Mesendoderm (in vitro differentiated cells): ENCODE data around the gene TMEM17.

Experiments
- DNase-seq: peaks from one replicate; pipeline ENCODE4 v3.0.0; 2013
- H2AK5ac ChIP-seq: 2 replicates; pipeline ENCODE4 v1.6.1; 2013; ENCODE audit warnings: low read length, inconsistent platforms
- H2BK120ac ChIP-seq: 2 replicates; pipeline ENCODE4 v1.6.1; 2013; ENCODE audit warnings: low read depth, mild to moderate bottlenecking, low read length, moderate library complexity, mixed read lengths
- H2BK15ac ChIP-seq: replicated peaks from 2 replicates; pipeline ENCODE4 v1.6.1; 2013; ENCODE audit warnings: low read depth, mild to moderate bottlenecking, moderate library complexity
- H2BK5ac ChIP-seq: 2 replicates; pipeline ENCODE4 v1.6.1; 2013; ENCODE audit warnings: low read length, inconsistent platforms
- H3K18ac ChIP-seq: 2 replicates; pipeline ENCODE4 v1.6.1; 2013; ENCODE audit warnings: mild to moderate bottlenecking, low read length, mixed read lengths
- H3K23ac ChIP-seq: one replicate; pipeline ENCODE4 v1.6.1; 2013; ENCODE audit warnings: low read length
- H3K27ac ChIP-seq: 2 replicates; pipeline ENCODE4 v1.5.1; 2013; ENCODE audit warnings: low read depth, mild to moderate bottlenecking, inconsistent platforms, low read length, moderate library complexity
- H3K27me3 ChIP-seq: 2 replicates; pipeline ENCODE4 v1.6.1; 2013; ENCODE audit warnings: low read length, control low read depth, mild to moderate bottlenecking, inconsistent platforms; ENCODE audit not compliant: insufficient read depth, poor library complexity
- H3K36me3 ChIP-seq: 2 replicates; pipeline ENCODE4 v1.6.1; 2013; ENCODE audit warnings: low read length, inconsistent platforms; ENCODE audit not compliant: control insufficient read depth, insufficient read depth
- H3K4ac ChIP-seq: one replicate; pipeline ENCODE4 v1.6.1; 2013; ENCODE audit warnings: low read depth, mild to moderate bottlenecking, low read length, moderate library complexity
- H3K4me1 ChIP-seq: 2 replicates; pipeline ENCODE4 v1.6.1; 2013; ENCODE audit warnings: low read depth, low read length, inconsistent platforms; ENCODE audit not compliant: control insufficient read depth
- H3K4me2 ChIP-seq: 2 replicates; pipeline ENCODE4 v1.6.1; 2013; ENCODE audit warnings: low read length
- H3K4me3 ChIP-seq: 2 replicates; pipeline ENCODE4 v1.5.1; 2013; ENCODE audit warnings: mild to moderate bottlenecking, low read length
- H3K56ac ChIP-seq: one replicate; pipeline ENCODE4 v1.6.1; 2013; ENCODE audit warnings: low read length
- H3K79me1 ChIP-seq: 2 replicates; pipeline ENCODE4 v1.6.1; 2013; ENCODE audit warnings: low read length, inconsistent platforms
- H3K79me2 ChIP-seq: 2 replicates; pipeline ENCODE4 v1.6.1; 2013; ENCODE audit warnings: mild to moderate bottlenecking, low read length; ENCODE audit not compliant: control insufficient read depth, insufficient read depth
- H3K9ac ChIP-seq: 2 replicates; pipeline ENCODE4 v1.6.1; 2013; ENCODE audit warnings: low read length, inconsistent platforms
- H4K5ac ChIP-seq: one replicate; pipeline ENCODE4 v1.6.1; 2013; ENCODE audit warnings: low read length
- H4K8ac ChIP-seq: one replicate; pipeline ENCODE4 v1.6.1; 2013; ENCODE audit warnings: low read depth, mild to moderate bottlenecking, control low read depth, low read length, moderate library complexity
- WGBS: extraction: QIAGEN DNeasy Blood & Tissue Kit; methylation state at CpG from one replicate; pipeline ENCODE4 v1.1.7; 2013; ENCODE audit warnings: low lambda C conversion rate, missing lambda C conversion rate; ENCODE audit not compliant: insufficient coverage; ENCODE audit errors: extremely low coverage; 5-methylcytosine and 5-hydroxymethylcytosine counted together

The TMEM17 gene

DNA sequence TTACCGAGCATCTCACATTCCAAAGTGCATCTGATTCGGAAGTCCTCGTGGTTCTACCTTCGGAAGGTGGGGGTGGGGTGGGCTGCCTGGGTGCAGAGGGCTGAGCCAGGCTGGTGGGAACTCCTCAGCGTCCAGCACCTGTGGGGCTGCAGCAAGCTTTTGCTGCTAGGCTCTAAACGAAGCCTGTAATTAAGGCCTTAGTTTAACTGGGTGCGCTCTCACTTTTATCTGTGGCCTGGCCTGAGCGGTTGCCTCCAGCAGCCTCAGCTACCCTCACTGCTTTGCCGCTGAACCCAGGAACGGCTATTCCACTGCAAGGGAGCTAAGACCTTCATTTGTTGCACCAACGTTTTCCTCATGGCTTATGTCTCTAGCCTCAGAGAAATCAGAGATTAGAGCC, 48.4 kb downstream of the TMEM17 start:
- no peak overlapping the region for H3K23ac ChIP-seq
- no peak overlapping the region for H3K4ac ChIP-seq
- H3K27me3 ChIP-seq, result no peaks in the 10 kb centered on the region
- no peak for DNase-seq
- H3K9ac ChIP-seq, result peak overlapping the region; percentile 81
- H2BK15ac ChIP-seq, result no peak overlapping the region
- WGBS, result no CpG with 5 or more reads among the region's 11 CpGs
- peak overlapping the region; percentile 96 for H3K56ac ChIP-seq
- H3K4me1 ChIP-seq, result no peaks in the 10 kb centered on the region
- H2BK120ac ChIP-seq, result no peak overlapping the region
- no peak overlapping the region for H4K8ac ChIP-seq
- H3K36me3 ChIP-seq, result no peaks in the 10 kb centered on the region
- peak overlapping the region; percentile 93 for H3K4me2 ChIP-seq
- H3K79me1 ChIP-seq, result no peaks in the 10 kb centered on the region
- no peak overlapping the region for H2BK5ac ChIP-seq
- no peak overlapping the region for H4K5ac ChIP-seq
- no peaks in the 10 kb centered on the region for H3K79me2 ChIP-seq
- H3K4me3 ChIP-seq, result no peak overlapping the region
- H3K27ac ChIP-seq, result no peak overlapping the region
- no peak overlapping the region for H2AK5ac ChIP-seq
- H3K18ac ChIP-seq, result no peak overlapping the region

DNA sequence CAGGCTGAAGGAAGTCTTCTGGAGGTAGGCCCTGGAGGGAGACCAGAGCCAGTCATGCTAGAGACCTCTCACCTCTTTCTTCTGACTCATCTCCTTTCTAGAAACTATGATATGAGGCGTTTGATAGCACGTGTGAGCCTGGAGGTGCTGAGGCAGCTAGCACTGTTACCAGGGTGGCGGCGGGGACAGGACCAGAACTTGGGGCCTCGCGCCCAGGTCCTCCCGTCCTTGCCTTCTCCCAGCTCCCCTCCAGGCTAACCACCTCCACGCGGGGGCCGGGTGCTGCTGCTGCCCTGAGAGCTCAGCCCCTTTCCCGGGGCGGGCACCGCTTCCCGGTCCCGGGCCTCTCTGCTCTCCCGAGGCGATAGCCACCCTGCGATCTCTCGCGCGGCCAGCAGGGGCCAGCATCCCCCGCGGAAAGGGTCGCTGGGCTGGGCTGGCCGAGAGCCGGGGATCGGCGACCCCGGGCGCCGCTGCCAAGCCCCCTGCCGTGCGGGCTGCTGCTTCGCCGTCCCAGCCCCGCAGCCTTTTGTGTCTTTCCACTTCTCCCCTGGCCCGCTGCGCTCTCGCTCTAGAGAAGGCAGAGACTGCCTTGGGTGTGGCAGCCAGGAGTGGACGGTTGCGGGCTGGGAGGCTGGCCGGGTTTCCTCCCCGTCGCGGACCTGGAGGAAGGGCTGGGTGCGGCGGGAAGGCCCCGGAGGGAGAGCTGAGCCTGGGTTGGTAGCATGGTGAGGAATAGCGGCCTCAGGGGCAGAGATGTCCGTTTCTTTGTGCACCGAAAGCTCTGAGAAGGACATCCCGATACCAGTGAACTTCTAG, 49.1 kb downstream of the TMEM17 start:
- H2BK120ac ChIP-seq, result no peak overlapping the region
- no peak overlapping the region for H2AK5ac ChIP-seq
- peak overlapping the region; percentile 20 for H3K23ac ChIP-seq
- no peaks in the 10 kb centered on the region for H3K79me1 ChIP-seq
- peak overlapping the region; percentile 81 for H3K9ac ChIP-seq
- peak overlapping the region; percentile 31 for H2BK5ac ChIP-seq
- H3K4me3 ChIP-seq, result peak overlapping the region; percentile 41
- peak overlapping the region; percentile 5 for H3K18ac ChIP-seq
- no peaks in the 10 kb centered on the region for H3K79me2 ChIP-seq
- no peaks in the 10 kb centered on the region for H3K4me1 ChIP-seq
- peak overlapping the region; percentile 93 for H3K4me2 ChIP-seq
- H3K4ac ChIP-seq, result no peak overlapping the region
- H3K27me3 ChIP-seq, result no peaks in the 10 kb centered on the region
- DNase-seq, result peak; percentile 85
- H3K27ac ChIP-seq, result no peak overlapping the region
- WGBS, result no CpG with 5 or more reads among the region's 52 CpGs
- peak overlapping the region; percentile 48 for H4K5ac ChIP-seq
- peak overlapping the region; percentile 5 for H4K8ac ChIP-seq
- peak overlapping the region; percentile 96 for H3K56ac ChIP-seq
- no peaks in the 10 kb centered on the region for H3K36me3 ChIP-seq
- H2BK15ac ChIP-seq, result no peak overlapping the region

DNA sequence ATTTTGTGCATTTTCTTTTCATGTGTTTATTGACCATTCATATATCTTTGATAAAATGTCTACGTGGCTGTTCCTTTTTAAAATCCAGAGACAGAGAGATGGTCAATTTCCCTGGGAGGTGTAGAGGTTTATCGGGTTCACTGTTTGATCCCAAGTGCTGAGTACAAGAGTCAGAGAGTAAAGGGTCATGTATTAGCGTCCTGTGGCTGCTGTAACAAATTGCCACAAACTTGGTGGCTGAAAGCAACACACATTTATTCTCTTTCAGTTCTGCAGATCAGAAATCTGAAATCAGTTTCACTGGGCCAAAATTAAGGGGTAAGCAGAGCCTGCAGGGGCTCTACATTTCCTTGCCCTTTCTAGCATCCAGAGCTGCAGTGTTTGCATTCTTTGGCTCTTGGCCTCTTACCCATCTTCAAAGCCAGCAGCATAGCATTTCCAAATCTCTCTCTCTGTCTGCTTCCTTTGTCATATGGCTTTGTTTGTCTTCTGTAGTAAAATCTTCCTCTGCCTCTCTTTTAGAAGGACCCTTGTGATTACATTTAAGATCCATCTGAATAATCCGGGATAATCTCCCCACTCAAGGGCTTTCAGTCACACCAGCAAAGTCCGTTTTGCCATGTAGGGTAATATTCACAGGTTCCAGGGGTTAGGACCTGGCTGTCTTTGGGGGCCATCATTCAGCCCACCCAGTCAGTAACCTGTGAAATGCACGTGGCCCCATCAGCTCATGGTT, 49.9 kb downstream of the TMEM17 start:
- H3K79me2 ChIP-seq, result no peaks in the 10 kb centered on the region
- no peak overlapping the region for H2BK15ac ChIP-seq
- no peak overlapping the region for H3K4ac ChIP-seq
- no peak overlapping the region for H2AK5ac ChIP-seq
- WGBS, result no CpG with 5 or more reads among the region's 6 CpGs
- H3K4me2 ChIP-seq, result no peak overlapping the region
- H3K23ac ChIP-seq, result no peak overlapping the region
- H3K27me3 ChIP-seq, result no peaks in the 10 kb centered on the region
- H3K4me1 ChIP-seq, result no peaks in the 10 kb centered on the region
- H2BK120ac ChIP-seq, result no peak overlapping the region
- peak overlapping the region; percentile 51 for H3K9ac ChIP-seq
- DNase-seq, result no peak
- no peak overlapping the region for H3K18ac ChIP-seq
- H3K56ac ChIP-seq, result peak overlapping the region; percentile 81
- H3K36me3 ChIP-seq, result no peaks in the 10 kb centered on the region
- no peaks in the 10 kb centered on the region for H3K79me1 ChIP-seq
- H3K4me3 ChIP-seq, result no peak overlapping the region
- no peak overlapping the region for H3K27ac ChIP-seq
- H4K5ac ChIP-seq, result no peak overlapping the region
- H2BK5ac ChIP-seq, result no peak overlapping the region
- no peak overlapping the region for H4K8ac ChIP-seq

DNA sequence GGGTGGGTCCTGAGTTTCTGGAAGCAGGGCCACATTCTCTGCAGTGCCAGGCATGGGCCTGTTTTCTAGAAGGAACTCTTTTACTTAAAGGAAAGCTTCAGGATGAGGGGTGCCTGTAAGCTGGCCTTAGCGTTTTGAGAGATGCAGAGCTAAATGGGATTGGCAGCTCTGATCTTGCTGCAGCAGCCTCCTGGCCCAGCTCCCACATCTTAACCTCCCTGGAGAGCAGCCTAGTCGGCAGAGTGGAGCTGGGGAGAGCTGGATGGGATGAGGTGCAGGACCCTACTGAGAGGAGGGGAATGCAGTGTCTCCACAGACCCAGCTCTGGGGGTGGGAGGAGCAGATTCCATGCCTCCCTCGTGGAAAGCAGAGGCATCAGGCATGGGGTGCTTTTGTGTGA, 52.0 kb downstream of the TMEM17 start:
- Histone ChIP-seq H2BK5ac (no peak overlapping the region), H3K27ac (no peak overlapping the region)

DNA sequence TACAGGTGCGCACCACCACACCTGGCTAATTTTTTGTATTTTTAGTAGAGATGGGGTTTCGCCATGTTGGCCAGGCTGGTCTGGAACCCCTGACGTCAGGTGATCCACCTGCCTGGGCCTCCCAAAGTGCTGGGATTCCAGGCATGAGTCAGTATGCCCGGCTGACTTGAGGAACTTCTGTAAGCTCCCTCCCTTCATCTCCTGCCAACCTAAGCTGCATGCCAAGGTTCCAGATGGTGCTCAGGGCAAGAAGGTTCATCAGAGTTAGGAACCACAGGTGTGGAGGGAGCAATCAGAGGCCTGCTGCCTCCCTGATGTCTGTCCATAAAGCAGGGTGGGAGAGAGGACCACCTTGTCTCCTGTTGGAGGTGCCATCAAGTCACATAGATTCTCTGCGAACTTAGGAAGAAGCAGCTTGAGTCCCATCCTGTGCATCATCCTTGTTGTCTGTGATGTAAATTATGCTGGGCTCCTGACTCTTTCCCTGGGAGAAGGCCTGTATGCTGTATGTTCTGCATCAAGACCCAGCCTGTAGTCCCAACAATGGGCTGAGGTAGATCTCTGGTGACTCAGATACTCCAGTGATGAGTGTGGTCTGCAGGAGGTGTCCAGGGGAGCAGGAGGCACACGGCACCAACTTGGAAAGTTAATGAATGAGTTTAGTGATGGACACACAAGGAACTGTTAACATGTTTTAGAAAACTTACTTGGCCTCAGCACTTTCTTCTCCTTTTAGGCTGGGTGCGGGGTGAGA, 53.1 kb downstream of the TMEM17 start:
- Histone ChIP-seq H3K27me3 (no peaks in the 10 kb centered on the region), H2BK15ac (no peak overlapping the region), H3K27ac (no peak overlapping the region), H4K5ac (no peak overlapping the region), H2BK120ac (no peak overlapping the region), H3K4me1 (no peaks in the 10 kb centered on the region), H3K79me2 (no peaks in the 10 kb centered on the region), H3K56ac (no peak overlapping the region), H3K23ac (no peak overlapping the region), H2BK5ac (no peak overlapping the region), H4K8ac (no peak overlapping the region), H3K4me3 (no peak overlapping the region), H3K79me1 (no peaks in the 10 kb centered on the region), H3K4ac (no peak overlapping the region), H3K18ac (no peak overlapping the region), H3K36me3 (no peaks in the 10 kb centered on the region), H3K4me2 (no peak overlapping the region), H2AK5ac (no peak overlapping the region), H3K9ac (no peak overlapping the region)
- WGBS, result no CpG with 5 or more reads among the region's 7 CpGs
- no peak for DNase-seq

More for the DNA sequence above, 52.0 kb downstream of the TMEM17 start:
- Histone ChIP-seq H2BK15ac (no peak overlapping the region), H3K23ac (no peak overlapping the region), H3K4ac (no peak overlapping the region), H2BK120ac (no peak overlapping the region), H3K79me2 (no peaks in the 10 kb centered on the region), H3K36me3 (no peaks in the 10 kb centered on the region), H3K27me3 (no peaks in the 10 kb centered on the region), H3K4me2 (no peak overlapping the region), H3K4me3 (no peak overlapping the region), H3K18ac (no peak overlapping the region), H3K4me1 (no peaks in the 10 kb centered on the region), H4K8ac (no peak overlapping the region), H3K9ac (no peak overlapping the region), H4K5ac (no peak overlapping the region), H2AK5ac (no peak overlapping the region), H3K79me1 (no peaks in the 10 kb centered on the region), H3K56ac (no peak overlapping the region)
- no peak for DNase-seq
- WGBS, result no CpG with 5 or more reads among the region's 3 CpGs
